GM21381 (cell line): ENCODE measurements around the gene RTN4IP1.
"Not testable (repeated sequence)": the region's sequence is repeated elsewhere in the genome, so short reads cannot be mapped to it uniquely, and the experiment has no call there.

Experiments used
- ATAC-seq: cut with Tn5 transposase; IDR thresholded peaks from one replicate; pipeline ENCODE4 v1.9.1; 2021; ENCODE audit warnings: mild to moderate bottlenecking, moderate library complexity; ENCODE audit not compliant: unreplicated experiment

RTN4IP1 gene

DNA sequence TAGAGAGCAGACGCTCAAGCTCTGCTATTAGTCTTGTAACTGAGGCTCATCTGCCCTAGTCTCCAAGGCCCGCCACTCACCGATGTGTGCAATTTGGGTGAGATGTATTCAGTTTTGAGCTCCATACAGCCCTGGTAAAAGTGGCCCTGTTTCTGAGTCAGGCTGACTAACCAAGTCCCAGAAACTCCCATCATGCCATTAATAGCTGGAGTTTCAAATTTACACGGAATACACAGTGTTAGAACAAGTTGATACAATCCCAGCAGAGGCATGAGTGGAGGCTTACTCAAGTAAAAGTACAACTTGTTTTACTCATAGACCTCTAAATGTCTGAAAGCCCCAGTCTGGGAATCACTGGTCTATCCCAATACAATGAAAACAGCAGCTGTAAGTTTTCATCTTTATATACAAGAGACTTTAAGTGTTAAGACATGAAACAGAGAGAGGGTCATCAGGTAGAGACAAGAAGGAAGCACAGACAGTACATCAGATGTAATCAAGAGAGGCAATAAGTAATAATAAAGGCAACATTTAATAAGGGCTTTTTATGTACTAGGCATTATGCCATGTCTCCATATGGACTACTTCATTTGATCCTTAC lies 42.4 kb downstream of the RTN4IP1 start:
- ATAC-seq: no peak

- ATAC-seq: no peak
Measured at GRCh38 chr6:106581468-106581867, 47.8 kb downstream of the RTN4IP1 start.

GRCh38 chr6:106579281-106579680 lies 50.0 kb downstream of the RTN4IP1 start:
- no peak for ATAC-seq

DNA sequence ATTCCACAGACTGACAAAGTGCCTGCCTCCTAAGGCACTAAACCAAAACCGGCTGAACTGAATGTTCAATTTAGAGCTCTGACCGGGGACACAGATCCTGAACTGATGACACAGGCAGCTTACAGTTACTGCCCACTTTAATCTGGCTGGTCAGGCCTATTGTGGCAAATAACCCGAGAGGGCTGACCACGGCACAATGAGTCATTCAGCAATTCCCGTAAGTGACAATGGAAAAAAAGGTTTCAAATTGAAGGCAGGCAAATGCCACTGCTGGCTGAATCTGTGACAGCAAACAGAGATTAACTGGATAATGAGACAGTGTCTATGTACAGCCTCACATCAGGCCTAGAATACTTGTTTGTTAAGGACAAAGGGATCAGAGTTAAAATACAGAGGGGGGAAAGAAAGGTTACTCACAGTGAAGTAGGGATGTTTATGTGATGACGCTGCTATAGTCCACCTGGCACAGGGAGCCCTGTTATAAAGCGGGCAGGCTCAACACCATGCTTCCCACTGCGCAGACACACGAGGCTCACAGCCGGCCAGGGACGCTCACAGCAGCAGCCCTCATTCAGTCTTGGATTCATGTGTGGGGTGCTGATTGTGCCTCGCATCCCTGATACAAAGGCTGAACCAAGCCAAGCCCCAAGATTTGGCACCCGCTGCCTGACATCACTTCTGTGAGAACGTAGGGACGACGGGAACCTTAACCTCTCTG lies 54.4 kb downstream of the RTN4IP1 start:
- no peak for ATAC-seq

GRCh38 chr6:106572875-106573585 lies 56.3 kb downstream of the RTN4IP1 start:
- no peak for ATAC-seq

DNA sequence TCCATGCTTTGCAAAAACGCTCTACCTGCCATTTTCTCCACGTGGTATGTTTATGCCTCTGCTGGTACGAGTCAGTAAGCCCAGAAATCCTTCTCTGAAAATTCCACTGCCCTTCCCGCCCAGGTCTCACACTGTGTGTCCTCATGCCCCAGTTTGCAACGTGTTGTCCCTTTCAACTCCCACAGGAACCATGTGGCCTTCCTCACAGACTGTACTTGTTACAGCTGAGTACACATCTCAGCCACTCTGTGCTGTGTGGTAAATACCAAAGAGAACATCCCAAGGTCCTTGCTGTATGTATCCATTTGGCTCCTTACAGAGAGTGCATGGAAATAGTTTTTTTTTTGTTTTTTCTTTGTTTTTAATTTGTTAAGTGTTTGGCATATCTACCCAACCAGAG lies 56.9 kb downstream of the RTN4IP1 start:
- no peak for ATAC-seq

DNA sequence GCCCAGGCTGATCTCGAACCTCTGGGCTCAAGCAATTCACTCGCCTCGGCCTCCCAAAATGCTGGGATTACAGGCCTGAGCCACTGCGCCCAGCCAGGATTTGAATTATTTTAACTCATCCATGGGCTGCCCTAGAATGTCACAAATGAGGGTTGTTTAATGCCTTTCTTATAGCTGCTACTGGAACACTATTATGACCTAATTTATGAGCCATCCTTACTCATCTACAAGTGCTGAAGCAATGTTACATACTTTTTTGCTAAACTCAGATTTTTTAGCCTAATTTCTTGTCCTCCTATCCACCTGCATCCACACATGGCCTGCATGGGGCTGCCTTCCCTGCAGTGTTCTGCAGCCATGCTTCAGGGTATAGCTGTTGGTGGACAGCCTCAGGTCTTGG lies 59.9 kb downstream of the RTN4IP1 start:
- no peak for ATAC-seq

- no peak for ATAC-seq
Measured at GRCh38 chr6:106568530-106568929, 60.8 kb downstream of the RTN4IP1 start.

DNA sequence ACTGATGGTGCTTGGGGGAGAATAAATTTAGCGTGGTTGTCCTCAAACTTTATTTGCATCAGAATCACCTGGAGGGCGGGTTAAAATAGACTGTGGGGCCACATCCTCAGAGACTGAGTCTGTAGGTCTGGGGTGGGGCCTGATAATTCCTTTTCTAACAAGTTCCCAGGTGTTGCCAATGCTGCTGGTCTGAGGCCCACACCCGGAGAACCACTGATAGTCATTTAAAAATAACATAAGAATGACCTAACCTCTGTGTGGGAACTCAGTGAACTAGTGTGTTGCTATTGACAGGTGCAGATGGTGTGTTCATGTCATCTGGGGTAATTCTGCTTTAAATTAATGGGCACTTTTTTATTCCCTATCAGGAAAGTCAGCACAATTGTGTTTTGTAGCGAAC lies 64.8 kb downstream of the RTN4IP1 start:
- no peak for ATAC-seq

DNA sequence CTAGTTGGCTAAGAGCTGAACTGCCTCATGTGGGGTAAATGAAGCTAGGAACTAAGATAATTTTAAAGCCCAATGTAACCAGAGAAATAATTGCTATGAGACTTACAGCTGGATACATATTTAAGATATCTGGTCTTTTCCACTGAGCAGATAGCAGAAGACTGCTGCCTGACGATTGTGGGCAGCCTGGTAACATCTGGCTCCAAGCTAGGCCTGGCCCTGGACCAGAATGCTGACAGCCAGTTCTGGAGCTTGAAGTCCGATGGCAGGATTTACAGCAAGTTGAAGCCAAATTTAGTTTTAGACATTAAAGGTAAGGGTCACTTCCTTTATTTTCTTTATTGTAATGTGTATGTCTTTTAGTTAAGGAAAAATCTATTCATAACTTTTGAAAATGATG lies 65.7 kb downstream of the RTN4IP1 start:
- no peak for ATAC-seq

- no peak for ATAC-seq
Measured at GRCh38 chr6:106561686-106562405, 67.5 kb downstream of the RTN4IP1 start.

- ATAC-seq: no peak
Measured at GRCh38 chr6:106560996-106561685, 68.2 kb downstream of the RTN4IP1 start.

DNA sequence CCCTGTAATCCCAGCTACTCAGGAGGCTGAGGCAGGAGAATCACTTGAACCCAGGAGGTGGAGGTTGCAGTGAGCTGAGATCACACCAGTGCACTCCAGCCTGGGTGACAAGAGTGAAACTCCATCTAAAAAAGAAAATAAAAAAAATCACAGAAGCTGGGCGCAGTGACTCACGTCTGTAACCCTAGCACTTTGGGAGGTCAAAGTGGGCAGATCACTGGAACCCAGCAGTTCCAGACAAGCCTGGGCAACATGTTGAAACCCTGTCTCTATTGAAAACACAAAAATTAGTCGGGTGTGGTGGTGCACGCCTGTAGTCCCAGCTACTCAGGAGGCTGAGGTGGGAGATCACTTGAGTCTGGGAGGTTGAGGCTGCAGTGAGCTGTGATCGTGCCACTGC lies 69.6 kb downstream of the RTN4IP1 start:
- not testable (repeated sequence) for ATAC-seq

DNA sequence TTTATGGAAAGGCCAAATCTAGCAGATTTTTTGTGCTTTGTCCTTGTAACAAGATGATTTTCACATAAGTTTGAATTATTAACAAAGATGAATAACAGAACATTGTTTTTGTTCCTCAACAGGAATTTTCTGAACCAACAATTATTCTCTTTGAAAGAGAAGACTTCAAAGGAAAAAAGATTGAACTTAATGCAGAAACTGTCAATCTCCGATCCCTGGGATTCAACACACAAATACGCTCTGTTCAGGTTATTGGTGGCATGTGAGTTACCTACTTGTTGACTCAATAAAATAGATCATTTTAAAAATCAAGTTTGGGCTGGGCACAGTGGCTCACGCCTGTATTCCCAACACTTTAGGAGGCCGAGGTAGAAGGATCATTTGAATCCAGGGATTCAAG lies 70.9 kb downstream of the RTN4IP1 start:
- ATAC-seq: no peak

GRCh38 chr6:106557837-106558236 lies 71.5 kb downstream of the RTN4IP1 start:
- no peak for ATAC-seq

- no peak for ATAC-seq
Measured at GRCh38 chr6:106556368-106556960, 72.8 kb downstream of the RTN4IP1 start.

- ATAC-seq: no peak
Measured at GRCh38 chr6:106555767-106556166, 73.5 kb downstream of the RTN4IP1 start.

- no peak for ATAC-seq
Measured at GRCh38 chr6:106553440-106553839, 75.9 kb downstream of the RTN4IP1 start.

GRCh38 chr6:106551155-106551554 lies 78.1 kb downstream of the RTN4IP1 start:
- no peak for ATAC-seq

- no peak for ATAC-seq
Measured at GRCh38 chr6:106549521-106549920, 79.8 kb downstream of the RTN4IP1 start.
